SK-N-SH treated with all-trans-retinoic acid at 6 μM for 48 hours (cell line): ENCODE measurements around the gene RAET1G.
"Not testable (repeated sequence)": the region's sequence is repeated elsewhere in the genome, so short reads cannot be mapped to it uniquely, and the experiment has no call there.

ENCODE experiments used
- CSDC2 ChIP-seq: fragments of 250-450 bp; sonication (Bioruptor Pico); IDR thresholded peaks from 2 replicates; pipeline ENCODE4 v1.5.0; 2020; ENCODE audit warnings: mild to moderate bottlenecking, moderate library complexity
- RARB ChIP-seq: fragments of 250-450 bp; sonication (Bioruptor Pico); IDR thresholded peaks from 2 replicates; pipeline ENCODE4 v1.8.0; 2021; ENCODE audit warnings: mild to moderate bottlenecking, moderate library complexity
- ZFP3 ChIP-seq: fragments of 250-450 bp; sonication (Bioruptor Pico); IDR thresholded peaks from 2 replicates; pipeline ENCODE4 v1.5.0; 2020; ENCODE audit warnings: mild to moderate bottlenecking, moderate library complexity

GRCh38 chr6:149967999-149968398 lies 45.1 kb upstream of the RAET1G start:
- TF ChIP-seq CSDC2 (CRISPR knock-in tag); ZFP3; RARB (CRISPR knock-in tag): not testable (repeated sequence)
